Panc1 (cell line): ENCODE results near the gene LDLRAD4. TPM values are rescaled to one million over a fixed set of nuclear protein-coding genes. Genes with fewer than 3 reads are reported as not detected.

Source experiments
- ATAC-seq: fragments of 200-7000 bp; cut with Tn5 transposase; 2 replicates; pipeline ENCODE4 v1.9.1; 2020; ENCODE audit warnings: mild to moderate bottlenecking, moderate library complexity
- BruUV-seq: library from RNA; stranded (reverse); fragments of 400-500 nt; replicated peaks from 2 replicates; lab custom pipeline; 2021; lab: Mats Ljungman, UMichigan
- CTCF ChIA-PET: fragments of 300-600 bp; sonication (Branson Sonifier 250); formaldehyde crosslinking; loops from one replicate; lab custom pipeline; 2022; ENCODE audit warnings: antibody characterized with exemption; lab: Charles Lee
- POLR2A ChIA-PET: fragments of 300-600 bp; sonication (Branson Sonifier 250); formaldehyde crosslinking; loops from one replicate; lab custom pipeline; 2022; ENCODE audit warnings: antibody characterized with exemption; lab: Charles Lee
- DNase-seq: peaks from one replicate; pipeline ENCODE4 v3.0.0-alpha.2; 2010; ENCODE audit warnings: low read depth, low spot score
- H3K27ac ChIP-seq: 2 replicates; pipeline ENCODE4 v1.5.1; 2011; ENCODE audit warnings: mild to moderate bottlenecking, low read length, inconsistent platforms
- H3K27me3 ChIP-seq: fragments of 200-500 bp; sonication (Bioruptor generic); 2 replicates; pipeline ENCODE4 v1.6.0; 2014; ENCODE audit warnings: low read length, inconsistent platforms; ENCODE audit not compliant: control insufficient read depth, insufficient read depth
- H3K36me3 ChIP-seq: fragments of 200-500 bp; sonication (Bioruptor generic); 2 replicates; pipeline ENCODE4 v1.5.1; 2014; ENCODE audit warnings: inconsistent platforms, mild to moderate bottlenecking, low read length, moderate library complexity; ENCODE audit not compliant: control insufficient read depth, insufficient read depth
- H3K4me1 ChIP-seq: 2 replicates; pipeline ENCODE4 v1.5.1; 2011; ENCODE audit warnings: inconsistent platforms, mild to moderate bottlenecking, low read length, moderate library complexity; ENCODE audit not compliant: control insufficient read depth, insufficient read depth
- H3K4me3 ChIP-seq, 2 experiments: 2 replicates each; pipeline ENCODE4 v1.5.1; 2011 to 2012; ENCODE audit warnings: low read depth in 2 of 2, low read length in 2 of 2, mild to moderate bottlenecking in 2 of 2, inconsistent platforms in 1 of 2, moderate library complexity in 1 of 2
- H3K9me3 ChIP-seq: fragments of 200-500 bp; sonication (Bioruptor generic); 2 replicates; pipeline ENCODE4 v1.5.1; 2014; ENCODE audit warnings: low read depth, mild to moderate bottlenecking, inconsistent platforms, low read length, moderate library complexity; ENCODE audit not compliant: control insufficient read depth, insufficient read depth
- CTCF ChIP-seq: fragments of 450-650 bp; IDR thresholded peaks from 2 replicates; pipeline ENCODE4 v1.5.1; 2017; ENCODE audit warnings: mild to moderate bottlenecking
- POLR2AphosphoS5 ChIP-seq: IDR thresholded peaks from 2 replicates; pipeline ENCODE4 v1.6.1; 2012; ENCODE audit warnings: mild to moderate bottlenecking, low read depth, low read length, moderate library complexity
- REST ChIP-seq, 2 experiments: IDR thresholded peaks; 2 replicates each; pipeline ENCODE4 v1.6.1; 2011 to 2012; ENCODE audit warnings: low read depth in 2 of 2, control low read depth in 1 of 2, low read length in 1 of 2, mild to moderate bottlenecking in 1 of 2, moderate library complexity in 1 of 2; ENCODE audit not compliant: insufficient read depth in 1 of 2
- SIN3A ChIP-seq: IDR thresholded peaks from 2 replicates; pipeline ENCODE4 v1.6.1; 2012; ENCODE audit warnings: low read depth, mild to moderate bottlenecking, low read length, moderate library complexity, borderline replicate concordance; ENCODE audit not compliant: insufficient read depth
- TCF7L2 ChIP-seq: IDR thresholded peaks from 2 replicates; pipeline ENCODE4 v1.6.1; 2011; ENCODE audit warnings: mild to moderate bottlenecking, low read depth, low read length, inconsistent platforms
- in situ Hi-C: cut with HindIII; loops from 2 replicates; pipeline ENCODE4 v1.10.0; 2016; ENCODE audit warnings: low sequenced_read_pairs, low pct_unique_long_range_greater_than_20kb
- intact Hi-C: fragments of 100-400 bp; cut with micrococcal nuclease; formaldehyde crosslinking; loops from one replicate; pipeline ENCODE4 v1.10.0; 2022; ENCODE audit not compliant: unreplicated experiment
- total RNA-seq: library from RNA; stranded (reverse); gene quantifications from one replicate; pipeline ENCODE4 v1.2.1, GENCODE V29; 2021; ENCODE audit not compliant: unreplicated experiment

Gene LDLRAD4
- total RNA-seq, 1 experiment from 2014 or later = 0.28 TPM

GRCh38 chr18:13410471-13410870, 191.9 kb downstream of the LDLRAD4 start:
- intact Hi-C loops = no loop called here

GRCh38 chr18:13412017-13412416, 193.5 kb downstream of the LDLRAD4 start:
- DNase-seq = no peak
- CTCF ChIA-PET = no interaction called here
- no peak for TF ChIP-seq TCF7L2
- POLR2A ChIA-PET = no interaction called here
- Histone ChIP-seq H3K27ac (no peak overlapping the region), H3K9me3 (no peaks in the 10 kb centered on the region), H3K27me3 (no peaks in the 10 kb centered on the region), H3K4me1 (no peaks in the 10 kb centered on the region), H3K4me3 (no peak overlapping the region), H3K36me3 (no peaks in the 10 kb centered on the region)
- ATAC-seq = no peak
- in situ Hi-C loops = no loop called here
- BruUV-seq = no TSS peak
- intact Hi-C loops = no loop called here

More at GRCh38 chr18:13410471-13410870, 191.9 kb downstream of the LDLRAD4 start:
- no peak overlapping the region for H3K4me3 ChIP-seq
- no peaks in the 10 kb centered on the region for H3K4me1 ChIP-seq
- in situ Hi-C loops = no loop called here
- no peaks in the 10 kb centered on the region for H3K27me3 ChIP-seq
- CTCF ChIA-PET = no interaction called here
- no peak overlapping the region for H3K27ac ChIP-seq
- no peaks in the 10 kb centered on the region for H3K9me3 ChIP-seq
- BruUV-seq = no TSS peak
- ATAC-seq (no peak), DNase-seq (no peak)
- TF ChIP-seq REST (IDR thresholded peaks at IDR 0.05; ENCODE audit: insufficient read depth in 1 of 2, low read depth in 2 of 2, low read length in 1 of 2) = no peak
- TF ChIP-seq CTCF = no peak
- TF ChIP-seq TCF7L2 = no peak
- no peak for TF ChIP-seq SIN3A
- no peak for TF ChIP-seq POLR2AphosphoS5
- H3K36me3 ChIP-seq = no peaks in the 10 kb centered on the region
- POLR2A ChIA-PET = no interaction called here

- H3K4me3 ChIP-seq = no peak overlapping the region
- ChIA-PET CTCF (no interaction called here), POLR2A (no interaction called here)
- no peak overlapping the region for H3K27ac ChIP-seq
- in situ Hi-C loops (no loop called here), intact Hi-C loops (no loop called here)
- H3K9me3 ChIP-seq = no peaks in the 10 kb centered on the region
- TF ChIP-seq TCF7L2 (no peak), SIN3A (no peak), REST (IDR thresholded peaks at IDR 0.05; ENCODE audit: insufficient read depth in 1 of 2, low read depth in 2 of 2, low read length in 1 of 2) (no peak), POLR2AphosphoS5 (no peak)
- no peak for ATAC-seq
- H3K27me3 ChIP-seq = no peaks in the 10 kb centered on the region
- no TSS peak for BruUV-seq
- H3K4me1 ChIP-seq = no peaks in the 10 kb centered on the region
- no peaks in the 10 kb centered on the region for H3K36me3 ChIP-seq
- DNase-seq = no peak
Observed at GRCh38 chr18:13412901-13413300, 194.3 kb downstream of the LDLRAD4 start.
